Breast epithelium (tissue), 4 donors: ENCODE data around the gene MYH6. TPM values are rescaled to one million over a fixed set of nuclear protein-coding genes. Genes with fewer than 3 reads are reported as not detected.

Experiments
- DNase-seq, 2 donors: peaks; one replicate each; pipeline ENCODE4 v3.0.0-alpha.2; 2019; ENCODE audit warnings: low spot score in 2 of 2
- H3K27ac ChIP-seq, 2 donors: fragments of 200-600 bp; sonication (generic) in 1 of 2; one replicate each; pipeline ENCODE4 v1.5.1; 2016 to 2019; ENCODE audit warnings: mild to moderate bottlenecking in 1 of 2
- H3K27me3 ChIP-seq, 2 donors: fragments of 200-600 bp; sonication (generic) in 1 of 2; one replicate each; pipeline versions ENCODE4 v1.5.1 to v1.6.0; 2017 to 2019; ENCODE audit warnings: control low read depth in 1 of 2, mild to moderate bottlenecking in 1 of 2
- H3K36me3 ChIP-seq: fragments of 200-600 bp; one replicate; pipeline ENCODE4 v1.5.1; 2019
- H3K4me1 ChIP-seq, 2 donors: fragments of 200-600 bp; sonication (generic); one replicate each; pipeline ENCODE4 v1.5.1; 2016 to 2019; ENCODE audit warnings: control low read depth in 1 of 2
- H3K4me3 ChIP-seq, 3 donors: fragments of 200-600 bp; sonication (generic); 1 replicate in 2 of 3; 2 replicates in 1 of 3; pipeline ENCODE4 v1.5.1; 2016 to 2019; ENCODE audit warnings: mild to moderate bottlenecking in 3 of 3, moderate library complexity in 2 of 3
- H3K9me3 ChIP-seq, 2 donors: fragments of 200-600 bp; sonication (generic) in 1 of 2; one replicate each; pipeline ENCODE4 v1.5.1; 2016 to 2019; ENCODE audit warnings: control low read depth in 1 of 2
- POLR2A ChIP-seq: fragments of 450-650 bp; IDR thresholded peaks from one replicate; pipeline ENCODE4 v1.6.1; 2016; ENCODE audit warnings: antibody characterized with exemption, mild to moderate bottlenecking, moderate library complexity
- POLR2AphosphoS5 ChIP-seq, 3 donors: sonication (generic); formaldehyde crosslinking; IDR thresholded peaks; one replicate each; pipeline ENCODE4 v1.6.1; 2017; ENCODE audit warnings: antibody characterized with exemption in 3 of 3
- intact Hi-C: fragments of 100-400 bp; cut with DNase I; formaldehyde crosslinking; loops from one replicate; pipeline ENCODE4 v1.15.1; 2023; ENCODE audit warnings: low total_unique reads
- total RNA-seq, 3 donors: library from RNA; depleted of rRNA; stranded (reverse); fragments of >200 nt; gene quantifications; one replicate each; pipeline ENCODE4 v1.1.0, GENCODE V29; 2016
- TF ChIP-seq, protein P1 (sequence below), 3 donors: fragments of 450-650 bp; IDR thresholded peaks; one replicate each; pipeline ENCODE4 v1.5.1; 2016 to 2017; ENCODE audit warnings: antibody characterized with exemption in 3 of 3, mild to moderate bottlenecking in 3 of 3, moderate library complexity in 3 of 3

The MYH6 gene
- total RNA-seq, 3 donors from 2014 or later, result not detected

DNA sequence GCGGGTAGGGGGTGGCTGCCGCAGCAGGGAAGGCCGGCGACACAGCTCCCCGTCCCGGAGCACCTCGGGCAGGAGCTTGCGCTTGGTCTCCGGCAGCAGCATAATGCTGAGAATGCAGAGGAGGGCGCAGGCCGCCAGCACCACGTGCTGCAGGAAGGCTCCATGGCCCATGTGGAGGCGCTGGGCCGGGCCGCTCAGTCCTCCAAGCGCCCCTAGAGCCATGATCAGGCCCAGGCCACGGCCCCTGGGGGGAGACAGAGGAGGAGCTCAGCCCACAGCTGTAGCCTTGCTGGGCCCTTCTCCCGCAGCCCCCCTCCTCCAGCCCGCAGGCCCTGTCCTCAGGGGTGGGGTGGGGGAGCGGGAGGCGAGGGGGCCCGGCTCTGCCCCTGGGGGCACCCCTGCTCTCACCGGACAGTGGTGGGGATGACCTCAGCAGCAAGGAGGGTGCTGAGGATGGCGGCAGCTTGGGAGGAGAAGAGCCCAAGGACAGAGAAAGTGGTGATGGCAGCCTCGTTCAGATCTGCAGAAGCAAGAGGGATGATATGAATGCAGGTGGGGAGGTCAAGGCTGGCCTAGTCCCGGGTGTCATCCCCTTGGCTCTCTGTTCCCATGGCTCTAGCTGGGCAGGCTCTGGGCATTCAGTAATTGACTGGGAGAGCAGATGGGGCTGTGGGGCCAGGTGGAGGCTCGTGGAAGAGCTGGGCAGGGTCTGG, 61.2 kb downstream of the MYH6 start:
- intact Hi-C loops, result no loop called here
- no peak for DNase-seq
- TF ChIP-seq POLR2AphosphoS5 (IDR thresholded peaks at IDR 0.05) (no peak), POLR2A (no peak)
- TF ChIP-seq, protein P1, sequence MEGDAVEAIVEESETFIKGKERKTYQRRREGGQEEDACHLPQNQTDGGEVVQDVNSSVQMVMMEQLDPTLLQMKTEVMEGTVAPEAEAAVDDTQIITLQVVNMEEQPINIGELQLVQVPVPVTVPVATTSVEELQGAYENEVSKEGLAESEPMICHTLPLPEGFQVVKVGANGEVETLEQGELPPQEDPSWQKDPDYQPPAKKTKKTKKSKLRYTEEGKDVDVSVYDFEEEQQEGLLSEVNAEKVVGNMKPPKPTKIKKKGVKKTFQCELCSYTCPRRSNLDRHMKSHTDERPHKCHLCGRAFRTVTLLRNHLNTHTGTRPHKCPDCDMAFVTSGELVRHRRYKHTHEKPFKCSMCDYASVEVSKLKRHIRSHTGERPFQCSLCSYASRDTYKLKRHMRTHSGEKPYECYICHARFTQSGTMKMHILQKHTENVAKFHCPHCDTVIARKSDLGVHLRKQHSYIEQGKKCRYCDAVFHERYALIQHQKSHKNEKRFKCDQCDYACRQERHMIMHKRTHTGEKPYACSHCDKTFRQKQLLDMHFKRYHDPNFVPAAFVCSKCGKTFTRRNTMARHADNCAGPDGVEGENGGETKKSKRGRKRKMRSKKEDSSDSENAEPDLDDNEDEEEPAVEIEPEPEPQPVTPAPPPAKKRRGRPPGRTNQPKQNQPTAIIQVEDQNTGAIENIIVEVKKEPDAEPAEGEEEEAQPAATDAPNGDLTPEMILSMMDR (IDR thresholded peaks at IDR 0.05), result no peak
- Histone ChIP-seq H3K27me3 (no peaks in the 10 kb centered on the region), H3K9me3 (no peaks in the 10 kb centered on the region), H3K4me3 (no peak overlapping the region), H3K27ac (no peak overlapping the region), H3K4me1 (no peaks in the 10 kb centered on the region), H3K36me3 (no peaks in the 10 kb centered on the region)

DNA sequence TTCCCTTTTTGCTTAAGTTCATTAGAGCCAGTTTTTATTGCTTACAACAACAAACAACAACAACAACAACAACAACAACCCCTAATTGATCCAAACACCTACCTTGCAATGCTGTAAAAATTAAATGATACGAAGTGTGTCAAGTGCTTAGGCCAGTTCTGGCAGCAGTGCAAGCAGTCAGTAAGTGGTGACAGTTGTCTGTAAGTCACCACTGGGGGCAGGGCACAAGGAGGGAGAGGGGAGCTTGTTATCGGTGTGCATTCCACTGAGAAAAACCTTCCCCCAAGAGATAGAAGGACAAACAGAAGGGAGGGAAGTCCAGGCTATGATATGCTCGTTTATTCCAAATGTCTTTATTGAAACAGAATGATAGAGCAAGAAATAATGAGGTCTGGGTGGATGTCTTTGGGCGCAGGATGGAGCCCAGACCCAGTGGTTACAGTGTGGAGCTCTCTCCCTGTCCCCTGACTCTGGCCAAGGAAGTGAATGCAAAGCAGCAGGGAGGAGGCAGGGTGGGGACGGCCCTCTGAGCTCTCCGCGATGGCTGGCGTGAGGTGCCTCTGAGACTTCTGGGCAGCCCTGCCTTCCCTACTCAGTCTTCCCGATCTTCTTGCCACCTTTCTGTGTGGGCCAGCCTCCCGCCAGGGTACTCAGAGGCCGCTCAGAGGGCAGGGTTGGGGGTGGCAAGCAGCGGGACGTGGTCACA, 61.9 kb downstream of the MYH6 start:
- no peak overlapping the region for H3K27ac ChIP-seq
- no peaks in the 10 kb centered on the region for H3K4me1 ChIP-seq
- intact Hi-C loops, result no loop called here
- no peak for DNase-seq
- TF ChIP-seq POLR2AphosphoS5 (IDR thresholded peaks at IDR 0.05) (no peak), POLR2A (no peak)
- TF ChIP-seq, protein P1 (IDR thresholded peaks at IDR 0.05), result no peak
- no peak overlapping the region for H3K4me3 ChIP-seq
- no peaks in the 10 kb centered on the region for H3K27me3 ChIP-seq
- no peaks in the 10 kb centered on the region for H3K9me3 ChIP-seq
- H3K36me3 ChIP-seq, result no peaks in the 10 kb centered on the region

DNA sequence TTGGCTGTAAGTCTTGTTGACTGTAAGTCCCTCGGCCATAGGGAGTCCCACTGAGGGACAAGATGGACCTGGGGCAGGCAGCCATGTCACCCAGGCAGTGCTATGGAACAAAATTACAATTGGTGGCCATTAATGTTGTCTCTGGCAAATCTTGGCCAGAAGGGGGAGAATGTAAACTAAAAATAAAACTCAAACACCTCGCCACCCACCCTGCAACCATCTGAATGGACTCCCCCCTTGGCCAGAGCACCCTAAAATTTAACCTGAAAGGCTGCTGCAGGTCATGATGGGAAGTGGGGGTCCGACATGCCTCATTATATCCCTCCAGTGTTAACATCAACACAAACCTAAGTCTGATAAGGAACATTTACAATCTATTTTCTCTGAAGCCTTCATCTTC, 63.6 kb downstream of the MYH6 start:
- Histone ChIP-seq H3K27me3 (no peaks in the 10 kb centered on the region), H3K9me3 (no peaks in the 10 kb centered on the region), H3K36me3 (no peaks in the 10 kb centered on the region), H3K4me1 (no peaks in the 10 kb centered on the region), H3K4me3 (no peak overlapping the region), H3K27ac (no peak overlapping the region)
- intact Hi-C loops, result no loop called here
- TF ChIP-seq, protein P1 (IDR thresholded peaks at IDR 0.05), result no peak
- TF ChIP-seq POLR2A, result no peak
- TF ChIP-seq POLR2AphosphoS5 (IDR thresholded peaks at IDR 0.05), result no peak
- no peak for DNase-seq

DNA sequence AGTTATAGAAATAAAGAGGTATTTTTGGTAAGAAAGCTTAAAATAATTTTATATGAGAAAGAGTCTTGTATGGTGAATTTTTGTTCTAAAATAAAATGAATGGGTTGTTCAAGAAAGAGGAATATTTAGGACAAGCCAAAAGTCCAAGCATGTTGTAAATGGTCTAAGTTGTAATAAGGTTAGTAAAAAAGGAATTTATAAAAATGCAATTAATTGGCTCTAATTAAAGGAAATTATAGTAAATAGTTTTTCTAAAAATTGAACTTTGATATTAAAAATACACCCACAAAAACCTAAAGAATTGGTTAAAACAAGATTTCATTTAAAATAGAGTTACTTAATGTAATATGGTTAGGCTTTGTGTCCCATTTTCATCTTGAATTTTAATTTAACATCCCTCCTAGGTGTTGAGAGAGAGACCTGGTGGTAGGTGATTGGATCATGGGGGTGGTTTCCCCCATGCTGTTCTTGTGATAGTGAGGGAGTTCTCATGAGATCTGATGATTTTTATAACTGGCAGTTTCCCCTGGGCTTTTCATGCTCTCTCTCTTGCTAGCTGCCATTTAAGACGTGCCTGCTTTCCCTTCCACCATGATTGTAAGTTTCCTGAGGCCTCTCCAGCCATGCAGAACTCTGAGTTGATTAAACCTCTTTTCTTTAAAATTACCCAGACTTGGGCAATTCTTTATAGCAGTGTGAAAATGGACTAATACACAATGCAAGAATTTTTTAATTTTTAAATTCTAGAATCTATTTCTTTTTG, 68.4 kb downstream of the MYH6 start:
- no peak for DNase-seq
- Histone ChIP-seq H3K4me1 (no peaks in the 10 kb centered on the region), H3K27me3 (no peaks in the 10 kb centered on the region), H3K36me3 (no peaks in the 10 kb centered on the region), H3K27ac (no peak overlapping the region), H3K9me3 (no peaks in the 10 kb centered on the region), H3K4me3 (no peak overlapping the region)
- TF ChIP-seq, protein P1 (IDR thresholded peaks at IDR 0.05), result no peak
- TF ChIP-seq POLR2A (no peak), POLR2AphosphoS5 (IDR thresholded peaks at IDR 0.05) (no peak)
- intact Hi-C loops, result loop anchor here (2.0 kb wide), 1 partner anchor 77 kb away; no protein-coding TSS in a partner anchor
